Panc1 (cell line): ENCODE measurements around the gene SNRPA.

Experiments
- REST ChIP-seq, 2 experiments: IDR thresholded peaks; 2 replicates each; pipeline ENCODE4 v1.6.1; 2011 to 2012; ENCODE audit warnings: low read depth in 2 of 2, control low read depth in 1 of 2, low read length in 1 of 2, mild to moderate bottlenecking in 1 of 2, moderate library complexity in 1 of 2; ENCODE audit not compliant: insufficient read depth in 1 of 2
- SIN3A ChIP-seq: IDR thresholded peaks from 2 replicates; pipeline ENCODE4 v1.6.1; 2012; ENCODE audit warnings: low read depth, mild to moderate bottlenecking, low read length, moderate library complexity, borderline replicate concordance; ENCODE audit not compliant: insufficient read depth

GRCh38 chr19:40774916-40775631, 24.1 kb downstream of the SNRPA start, which contains the start of gene MIA:
- TF ChIP-seq SIN3A (no peak), REST (IDR thresholded peaks at IDR 0.05; ENCODE audit: insufficient read depth in 1 of 2, low read depth in 2 of 2, low read length in 1 of 2) (no peak)
